GM18909 (cell line): ENCODE data around the gene ZSCAN12.

Source experiments
- ATAC-seq: cut with Tn5 transposase; IDR thresholded peaks from one replicate; pipeline ENCODE4 v1.9.1; 2021; ENCODE audit warnings: mild to moderate bottlenecking; ENCODE audit not compliant: unreplicated experiment, poor library complexity

ZSCAN12 gene

GRCh38 chr6:28355743-28356665, 43.5 kb downstream of the ZSCAN12 start:
- peak; percentile 71 for ATAC-seq

- no peak for ATAC-seq
Measured at GRCh38 chr6:28354688-28355554, 44.6 kb downstream of the ZSCAN12 start.

DNA sequence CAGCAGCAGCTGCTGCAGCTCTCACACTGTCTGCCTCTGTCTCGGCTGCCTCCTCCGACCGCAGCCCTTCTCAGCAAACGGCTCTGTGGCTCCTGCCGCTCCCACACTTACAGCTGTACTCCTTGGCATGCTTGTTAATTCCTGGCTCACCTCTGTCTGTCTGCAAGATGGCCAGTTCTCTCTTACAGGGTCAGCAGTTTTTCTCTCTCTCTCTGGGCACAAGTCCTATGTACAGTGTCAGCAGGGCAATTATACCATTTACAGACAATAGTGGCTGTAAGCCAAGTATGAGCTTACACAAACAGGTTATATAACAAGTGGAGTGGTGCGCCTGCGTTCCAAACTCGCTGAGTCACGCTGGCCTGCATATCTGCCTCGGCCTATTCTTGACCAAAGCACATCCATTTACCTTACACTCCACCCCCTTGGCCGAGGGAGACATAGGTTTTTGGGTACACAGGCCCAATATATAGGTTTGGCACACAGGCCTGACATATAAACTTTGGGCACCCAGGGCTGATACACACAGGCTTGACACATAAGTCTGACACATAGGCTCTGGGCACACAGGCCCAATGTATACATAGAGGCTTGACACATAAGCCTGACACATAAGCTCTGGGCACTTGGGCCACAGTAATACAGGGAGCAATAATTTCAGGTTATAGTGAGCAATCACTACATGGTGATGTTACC, 45.4 kb downstream of the ZSCAN12 start:
- no peak for ATAC-seq

GRCh38 chr6:28353356-28353755, 46.2 kb downstream of the ZSCAN12 start:
- ATAC-seq = no peak

- no peak for ATAC-seq
Measured at GRCh38 chr6:28351493-28351925, 48.0 kb downstream of the ZSCAN12 start.

- no peak for ATAC-seq
Measured at GRCh38 chr6:28351087-28351486, 48.5 kb downstream of the ZSCAN12 start.

GRCh38 chr6:28349892-28350737, 49.4 kb downstream of the ZSCAN12 start, which contains the start of gene ZKSCAN3:
Gene ZKSCAN3 (plus strand): TSS chr6:28349947. CDS start chr6:28359587, 9,640 bp downstream.
- ATAC-seq = peak; percentile 94

DNA sequence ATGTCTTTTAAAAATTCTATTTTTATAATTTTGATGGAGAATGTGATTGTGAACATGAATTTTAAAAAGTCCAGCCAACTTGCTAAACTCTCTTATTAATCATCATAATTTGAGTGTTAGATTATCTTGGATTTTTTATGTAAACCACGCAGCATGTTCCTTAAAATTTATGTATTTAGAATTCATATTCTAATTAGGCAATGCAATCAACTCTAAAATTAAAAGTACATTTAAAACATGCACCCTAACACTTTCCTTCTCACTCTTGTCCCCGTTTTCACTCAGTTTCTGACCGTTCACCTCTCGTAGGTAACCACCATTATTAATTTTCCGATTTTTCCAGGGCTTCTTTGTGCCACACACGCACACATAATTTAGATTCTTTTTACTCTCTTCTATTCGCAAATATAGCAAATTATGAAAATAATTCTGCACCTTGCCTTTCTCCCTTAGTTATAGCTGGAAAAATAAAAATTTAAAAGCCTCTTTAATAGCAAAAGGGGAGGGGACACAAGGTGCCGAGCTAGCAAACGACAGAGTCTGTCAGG, 50.1 kb downstream of the ZSCAN12 start:
- ATAC-seq = peak; percentile 16

- ATAC-seq = no peak
Measured at GRCh38 chr6:28347119-28347518, 52.4 kb downstream of the ZSCAN12 start.

GRCh38 chr6:28345201-28345600, 54.3 kb downstream of the ZSCAN12 start:
- no peak for ATAC-seq

- no peak for ATAC-seq
Measured at GRCh38 chr6:28343898-28344677, 55.5 kb downstream of the ZSCAN12 start.

DNA sequence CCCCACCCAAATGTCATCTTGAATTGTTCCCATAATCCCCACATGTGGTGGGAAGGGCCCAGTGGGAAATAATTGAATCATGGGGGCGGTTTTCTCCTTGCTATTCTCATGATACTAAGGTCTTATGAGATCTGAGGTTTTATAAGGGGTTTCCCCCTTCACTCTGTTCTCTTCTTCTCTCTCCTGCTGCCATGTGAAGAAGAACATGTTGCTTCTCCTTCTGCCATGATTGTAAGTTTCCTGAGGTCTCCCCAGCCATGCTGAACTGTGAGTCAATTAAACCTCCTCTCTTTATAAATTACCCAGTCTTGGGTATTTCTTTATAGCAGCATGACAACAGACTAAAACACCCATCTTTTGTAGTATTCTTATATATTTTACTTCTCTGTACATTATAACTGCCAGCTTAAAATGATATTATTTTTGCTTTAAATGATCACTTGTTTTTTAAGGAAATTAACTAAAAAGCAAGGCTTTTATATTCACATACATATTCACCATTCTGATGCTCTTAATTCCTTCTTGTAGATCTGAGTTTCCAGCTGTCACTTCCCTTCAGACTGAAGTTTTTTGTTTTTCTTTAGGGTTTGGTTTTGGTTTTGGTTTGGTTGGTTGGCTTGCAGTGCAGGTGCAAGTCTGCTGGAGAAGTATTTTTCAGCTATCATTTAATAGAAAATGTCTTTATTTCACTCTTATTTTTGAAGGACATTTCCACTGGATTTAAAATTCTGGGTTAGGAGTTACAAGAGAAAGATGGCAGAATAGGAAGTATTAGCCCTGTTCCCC, 59.0 kb downstream of the ZSCAN12 start:
- no peak for ATAC-seq

DNA sequence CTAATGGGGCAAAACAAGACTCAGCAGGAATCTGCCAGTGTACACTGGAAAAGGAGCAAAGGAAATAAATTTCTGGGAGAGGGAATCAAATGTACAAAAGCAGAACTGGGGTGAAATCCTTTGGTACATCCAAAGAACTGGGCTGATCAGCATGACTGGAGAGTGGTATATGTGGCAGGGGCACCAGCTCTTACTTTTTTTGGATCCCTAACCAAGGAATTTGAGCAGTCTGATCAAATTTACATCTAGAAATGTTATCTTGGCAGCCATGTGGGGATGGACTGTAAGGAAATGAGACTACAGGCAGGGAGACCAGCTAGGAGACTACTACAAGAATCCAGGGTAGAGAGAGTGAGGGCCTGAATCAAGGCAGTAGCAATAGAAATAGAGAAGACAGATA, 62.4 kb downstream of the ZSCAN12 start:
- no peak for ATAC-seq

GRCh38 chr6:28336284-28337120, 63.0 kb downstream of the ZSCAN12 start:
- ATAC-seq = peak; percentile 31

- ATAC-seq = peak; percentile 88
Measured at GRCh38 chr6:28335564-28336283, 63.8 kb downstream of the ZSCAN12 start, which contains the start of gene ZSCAN31. Gene ZSCAN31 (minus strand): TSS chr6:28336148. CDS start chr6:28329683, 6,465 bp downstream.

GRCh38 chr6:28335040-28335563, 64.4 kb downstream of the ZSCAN12 start:
- no peak for ATAC-seq
